Astrocyte (in vitro differentiated cells and primary cell): ENCODE results near the gene FMO5. TPM values are rescaled to one million over a fixed set of nuclear protein-coding genes. Genes with fewer than 3 reads are reported as not detected.

ENCODE experiments used
- DNase-seq: peaks from one replicate; pipeline ENCODE4 v3.0.0-alpha.2; 2010; ENCODE audit warnings: low read depth
- FAIRE-seq: peaks from 2 replicates; lab custom pipeline; 2011; peaks lifted over from hg19 to GRCh38; lab: Jason Lieb, UNC
- H2AFZ ChIP-seq: 2 replicates; pipeline ENCODE4 v1.6.0; 2012; ENCODE audit warnings: low read depth, low read length, inconsistent platforms
- H3K27ac ChIP-seq: 2 replicates; pipeline ENCODE4 v1.5.1; 2011; ENCODE audit warnings: low read depth, low read length, inconsistent platforms
- H3K27me3 ChIP-seq: 2 replicates; pipeline ENCODE4 v1.6.0; 2011; ENCODE audit warnings: low read length, inconsistent platforms; ENCODE audit not compliant: insufficient read depth
- H3K36me3 ChIP-seq: 2 replicates; pipeline ENCODE4 v1.5.1; 2011; ENCODE audit warnings: low read length, inconsistent platforms; ENCODE audit not compliant: insufficient read depth
- H3K4me1 ChIP-seq: 2 replicates; pipeline ENCODE4 v1.5.1; 2011; ENCODE audit warnings: low read length, inconsistent platforms; ENCODE audit not compliant: insufficient read depth
- H3K4me2 ChIP-seq: 2 replicates; pipeline ENCODE4 v1.6.0; 2012; ENCODE audit warnings: low read length, inconsistent platforms
- H3K4me3 ChIP-seq: 2 replicates; pipeline ENCODE4 v1.5.1; 2011; ENCODE audit warnings: low read depth, mild to moderate bottlenecking, low read length, inconsistent platforms; ENCODE audit not compliant: insufficient read depth
- H3K79me2 ChIP-seq: 2 replicates; pipeline ENCODE4 v1.6.0; 2012; ENCODE audit warnings: mild to moderate bottlenecking, low read length, inconsistent platforms; ENCODE audit not compliant: insufficient read depth
- H3K9ac ChIP-seq: 2 replicates; pipeline ENCODE4 v1.6.0; 2012; ENCODE audit warnings: mild to moderate bottlenecking, low read length, inconsistent platforms
- H3K9me3 ChIP-seq: 2 replicates; pipeline ENCODE4 v1.5.1; 2012; ENCODE audit warnings: low read depth, mild to moderate bottlenecking, low read length, inconsistent platforms; ENCODE audit not compliant: insufficient read depth
- H4K20me1 ChIP-seq: 2 replicates; pipeline ENCODE4 v1.6.0; 2012; ENCODE audit warnings: low read length, inconsistent platforms; ENCODE audit not compliant: insufficient read depth
- H3K27ac Mint-ChIP-seq: one replicate; pipeline ENCODE4 v1.8.0; 2021; ENCODE audit warnings: mild to moderate bottlenecking, mixed read lengths; ENCODE audit not compliant: unreplicated experiment
- H3K27me3 Mint-ChIP-seq: one replicate; pipeline ENCODE4 v1.8.0; 2021; ENCODE audit warnings: low read depth, mixed read lengths; ENCODE audit not compliant: unreplicated experiment
- H3K36me3 Mint-ChIP-seq: one replicate; pipeline ENCODE4 v1.8.0; 2021; ENCODE audit warnings: low read depth, mixed read lengths; ENCODE audit not compliant: unreplicated experiment
- H3K4me1 Mint-ChIP-seq: one replicate; pipeline ENCODE4 v1.8.0; 2021; ENCODE audit warnings: low read depth, mixed read lengths; ENCODE audit not compliant: unreplicated experiment
- H3K4me3 Mint-ChIP-seq: one replicate; pipeline ENCODE4 v1.8.0; 2021; ENCODE audit warnings: mild to moderate bottlenecking, moderate library complexity, mixed read lengths; ENCODE audit not compliant: unreplicated experiment
- H3K9me3 Mint-ChIP-seq: one replicate; pipeline ENCODE4 v1.8.0; 2021; ENCODE audit warnings: mild to moderate bottlenecking, mixed read lengths; ENCODE audit not compliant: unreplicated experiment
- EZH2 ChIP-seq: IDR thresholded peaks from 2 replicates; pipeline ENCODE4 v1.6.1; 2012; ENCODE audit warnings: mild to moderate bottlenecking, low read length, inconsistent platforms; ENCODE audit not compliant: insufficient read depth
- total RNA-seq: library from RNA; stranded (reverse); gene quantifications from 2 replicates; pipeline ENCODE4 v1.2.1, GENCODE V29; 2021
- TF ChIP-seq, protein P1 (sequence below): IDR thresholded peaks from 2 replicates; pipeline ENCODE4 v1.5.1; 2011; ENCODE audit warnings: low read depth, mild to moderate bottlenecking, inconsistent platforms, low read length, moderate library complexity; ENCODE audit not compliant: insufficient read depth

The FMO5 gene
- total RNA-seq, 1 donor from 2014 or later, result 1.0 TPM

DNA sequence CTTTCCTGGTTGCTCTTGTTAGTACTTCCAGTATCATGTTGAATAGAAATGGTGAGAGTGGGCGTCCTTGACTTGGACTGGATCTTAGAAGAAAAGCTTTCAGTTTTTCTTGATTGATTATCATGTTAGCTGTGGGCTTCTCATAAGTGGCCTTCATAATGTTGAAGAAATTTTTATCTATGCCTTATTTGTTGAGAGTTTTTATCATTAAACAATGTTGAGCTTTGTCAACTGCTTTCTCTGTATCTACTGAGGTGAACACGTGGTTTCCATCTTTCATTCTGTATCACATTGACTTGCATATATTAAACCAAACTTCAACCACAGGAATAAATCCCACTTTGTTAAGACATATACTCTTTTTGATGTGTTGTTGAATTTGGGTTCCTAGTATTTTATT is 82.3 kb downstream of the FMO5 start:
- Histone ChIP-seq H3K9me3 (no peaks in the 10 kb centered on the region), H3K36me3 (no peaks in the 10 kb centered on the region), H3K27me3 (no peaks in the 10 kb centered on the region), H3K27ac (no peak overlapping the region), H4K20me1 (no peaks in the 10 kb centered on the region), H3K4me2 (no peak overlapping the region), H2AFZ (no peak overlapping the region), H3K79me2 (no peaks in the 10 kb centered on the region), H3K4me1 (no peaks in the 10 kb centered on the region), H3K4me3 (no peak overlapping the region), H3K9ac (no peak overlapping the region)
- no peak for DNase-seq
- TF ChIP-seq EZH2, result no peak
- TF ChIP-seq, protein P1, sequence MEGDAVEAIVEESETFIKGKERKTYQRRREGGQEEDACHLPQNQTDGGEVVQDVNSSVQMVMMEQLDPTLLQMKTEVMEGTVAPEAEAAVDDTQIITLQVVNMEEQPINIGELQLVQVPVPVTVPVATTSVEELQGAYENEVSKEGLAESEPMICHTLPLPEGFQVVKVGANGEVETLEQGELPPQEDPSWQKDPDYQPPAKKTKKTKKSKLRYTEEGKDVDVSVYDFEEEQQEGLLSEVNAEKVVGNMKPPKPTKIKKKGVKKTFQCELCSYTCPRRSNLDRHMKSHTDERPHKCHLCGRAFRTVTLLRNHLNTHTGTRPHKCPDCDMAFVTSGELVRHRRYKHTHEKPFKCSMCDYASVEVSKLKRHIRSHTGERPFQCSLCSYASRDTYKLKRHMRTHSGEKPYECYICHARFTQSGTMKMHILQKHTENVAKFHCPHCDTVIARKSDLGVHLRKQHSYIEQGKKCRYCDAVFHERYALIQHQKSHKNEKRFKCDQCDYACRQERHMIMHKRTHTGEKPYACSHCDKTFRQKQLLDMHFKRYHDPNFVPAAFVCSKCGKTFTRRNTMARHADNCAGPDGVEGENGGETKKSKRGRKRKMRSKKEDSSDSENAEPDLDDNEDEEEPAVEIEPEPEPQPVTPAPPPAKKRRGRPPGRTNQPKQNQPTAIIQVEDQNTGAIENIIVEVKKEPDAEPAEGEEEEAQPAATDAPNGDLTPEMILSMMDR, result no peak
- Mint-ChIP-seq H3K36me3 (peaks cover 1% of the 10 kb centered on the region), H3K27ac (no peak overlapping the region), H3K27me3 (no peaks in the 10 kb centered on the region), H3K4me1 (no peaks in the 10 kb centered on the region), H3K9me3 (peaks cover 2% of the 10 kb centered on the region), H3K4me3 (no peak overlapping the region)
- FAIRE-seq, result no peak

Other genes with a start within 250 kb of the FMO5 start
- 48.5 and 49.0 TPM in 2 replicates for gene PRKAB2, start 52.9 kb downstream of the FMO5 start, total RNA-seq
- gene CHD1L, start 17.3 kb upstream of the FMO5 start, total RNA-seq, result 39.8 and 44.2 TPM in 2 replicates